K562 (cell line): Measurements from ENCODE around the gene SLC2A9.

Source experiments
- MTA3 ChIP-seq: fragments of 450-650 bp; formaldehyde crosslinking; IDR thresholded peaks from 2 replicates; pipeline ENCODE4 v1.6.1; 2017; ENCODE audit warnings: mild to moderate bottlenecking, borderline replicate concordance
- SIN3B ChIP-seq: fragments of 450-650 bp; IDR thresholded peaks from 2 replicates; pipeline ENCODE4 v1.6.1; 2017; ENCODE audit warnings: low read depth, mild to moderate bottlenecking, moderate library complexity

DNA sequence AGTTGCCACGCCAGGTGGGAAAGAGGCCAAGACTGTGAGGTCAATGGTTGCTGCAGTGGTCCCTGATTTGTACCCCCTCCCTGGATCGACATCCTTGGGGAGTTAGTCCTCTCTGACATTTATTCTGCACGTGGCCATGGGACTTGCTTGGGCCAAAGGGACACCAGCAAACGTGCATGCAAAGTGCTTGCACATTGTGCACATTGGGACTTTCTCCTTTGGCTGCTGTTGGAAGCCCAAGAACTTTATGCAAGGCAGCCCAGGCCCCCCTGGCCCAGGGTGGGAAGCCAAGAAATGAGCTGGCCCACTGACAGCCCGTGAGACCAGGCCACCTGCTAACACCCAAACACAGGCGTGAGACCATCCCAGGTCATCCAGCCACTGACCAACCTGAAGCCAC lies 38.1 kb downstream of the SLC2A9 start:
- TF ChIP-seq MTA3, result no peak
- TF ChIP-seq SIN3B, result no peak
